Measurements from ENCODE around the gene MARK4.

The MARK4 gene

GRCh38 chr19:45344621-45345505 is 93.8 kb downstream of the MARK4 start:
- no peak for DNase-seq

GRCh38 chr19:45345506-45345860 is 94.4 kb downstream of the MARK4 start:
- no peak for DNase-seq

- no peak for DNase-seq
These were observed 95.4 kb downstream of the MARK4 start for GRCh38 chr19:45346449-45346848.

- no peak for DNase-seq
These were observed 96.7 kb downstream of the MARK4 start for GRCh38 chr19:45347570-45348366.

GRCh38 chr19:45348367-45349125 is 97.5 kb downstream of the MARK4 start:
- no peak for DNase-seq

GRCh38 chr19:45349126-45349415 is 98.0 kb downstream of the MARK4 start:
- DNase-seq: no peak

GRCh38 chr19:45349430-45349941 is 98.4 kb downstream of the MARK4 start:
- DNase-seq: no peak

- DNase-seq: no peak
These were observed 99.5 kb downstream of the MARK4 start for GRCh38 chr19:45350477-45351058.

- no peak for DNase-seq
These were observed 100.4 kb downstream of the MARK4 start for GRCh38 chr19:45351401-45351952.

- no peak for DNase-seq
These were observed 101.0 kb downstream of the MARK4 start for GRCh38 chr19:45352062-45352461.

- no peak for DNase-seq
These were observed 101.4 kb downstream of the MARK4 start for GRCh38 chr19:45352471-45352870.

- DNase-seq: no peak
These were observed 102.1 kb downstream of the MARK4 start for GRCh38 chr19:45352914-45353796.

GRCh38 chr19:45354241-45354842 is 103.3 kb downstream of the MARK4 start:
- no peak for DNase-seq
